Panc1 (cell line): ENCODE results near the gene THRAP3. TPM values are rescaled to one million over a fixed set of nuclear protein-coding genes. Genes with fewer than 3 reads are reported as not detected.
"Not testable (repeated sequence)": the region's sequence is repeated elsewhere in the genome, so short reads cannot be mapped to it uniquely, and the experiment has no call there.

ENCODE experiments used
- ATAC-seq: fragments of 200-7000 bp; cut with Tn5 transposase; 2 replicates; pipeline ENCODE4 v1.9.1; 2020; ENCODE audit warnings: mild to moderate bottlenecking, moderate library complexity
- BruUV-seq: library from RNA; stranded (reverse); fragments of 400-500 nt; replicated peaks from 2 replicates; lab custom pipeline; 2021; lab: Mats Ljungman, UMichigan
- CTCF ChIA-PET: fragments of 300-600 bp; sonication (Branson Sonifier 250); formaldehyde crosslinking; loops from one replicate; lab custom pipeline; 2022; ENCODE audit warnings: antibody characterized with exemption; lab: Charles Lee
- POLR2A ChIA-PET: fragments of 300-600 bp; sonication (Branson Sonifier 250); formaldehyde crosslinking; loops from one replicate; lab custom pipeline; 2022; ENCODE audit warnings: antibody characterized with exemption; lab: Charles Lee
- DNase-seq: peaks from one replicate; pipeline ENCODE4 v3.0.0-alpha.2; 2010; ENCODE audit warnings: low read depth, low spot score
- H3K27ac ChIP-seq: 2 replicates; pipeline ENCODE4 v1.5.1; 2011; ENCODE audit warnings: mild to moderate bottlenecking, low read length, inconsistent platforms
- H3K27me3 ChIP-seq: fragments of 200-500 bp; sonication (Bioruptor generic); 2 replicates; pipeline ENCODE4 v1.6.0; 2014; ENCODE audit warnings: low read length, inconsistent platforms; ENCODE audit not compliant: control insufficient read depth, insufficient read depth
- H3K36me3 ChIP-seq: fragments of 200-500 bp; sonication (Bioruptor generic); 2 replicates; pipeline ENCODE4 v1.5.1; 2014; ENCODE audit warnings: inconsistent platforms, mild to moderate bottlenecking, low read length, moderate library complexity; ENCODE audit not compliant: control insufficient read depth, insufficient read depth
- H3K4me1 ChIP-seq: 2 replicates; pipeline ENCODE4 v1.5.1; 2011; ENCODE audit warnings: inconsistent platforms, mild to moderate bottlenecking, low read length, moderate library complexity; ENCODE audit not compliant: control insufficient read depth, insufficient read depth
- H3K4me3 ChIP-seq, 2 experiments: 2 replicates each; pipeline ENCODE4 v1.5.1; 2011 to 2012; ENCODE audit warnings: low read depth in 2 of 2, low read length in 2 of 2, mild to moderate bottlenecking in 2 of 2, inconsistent platforms in 1 of 2, moderate library complexity in 1 of 2
- H3K9me3 ChIP-seq: fragments of 200-500 bp; sonication (Bioruptor generic); 2 replicates; pipeline ENCODE4 v1.5.1; 2014; ENCODE audit warnings: low read depth, mild to moderate bottlenecking, inconsistent platforms, low read length, moderate library complexity; ENCODE audit not compliant: control insufficient read depth, insufficient read depth
- POLR2AphosphoS5 ChIP-seq: IDR thresholded peaks from 2 replicates; pipeline ENCODE4 v1.6.1; 2012; ENCODE audit warnings: mild to moderate bottlenecking, low read depth, low read length, moderate library complexity
- SIN3A ChIP-seq: IDR thresholded peaks from 2 replicates; pipeline ENCODE4 v1.6.1; 2012; ENCODE audit warnings: low read depth, mild to moderate bottlenecking, low read length, moderate library complexity, borderline replicate concordance; ENCODE audit not compliant: insufficient read depth
- TCF7L2 ChIP-seq: IDR thresholded peaks from 2 replicates; pipeline ENCODE4 v1.6.1; 2011; ENCODE audit warnings: mild to moderate bottlenecking, low read depth, low read length, inconsistent platforms
- in situ Hi-C: cut with HindIII; loops from 2 replicates; pipeline ENCODE4 v1.10.0; 2016; ENCODE audit warnings: low sequenced_read_pairs, low pct_unique_long_range_greater_than_20kb
- intact Hi-C: fragments of 100-400 bp; cut with micrococcal nuclease; formaldehyde crosslinking; loops from one replicate; pipeline ENCODE4 v1.10.0; 2022; ENCODE audit not compliant: unreplicated experiment
- total RNA-seq: library from RNA; stranded (reverse); gene quantifications from one replicate; pipeline ENCODE4 v1.2.1, GENCODE V29; 2021; ENCODE audit not compliant: unreplicated experiment
- TF ChIP-seq, protein P1 (sequence below): fragments of 450-650 bp; IDR thresholded peaks from 2 replicates; pipeline ENCODE4 v1.5.1; 2017; ENCODE audit warnings: mild to moderate bottlenecking
- TF ChIP-seq, protein P2 (sequence below), 2 experiments: IDR thresholded peaks; 2 replicates each; pipeline ENCODE4 v1.6.1; 2011 to 2012; ENCODE audit warnings: low read depth in 2 of 2, control low read depth in 1 of 2, low read length in 1 of 2, mild to moderate bottlenecking in 1 of 2, moderate library complexity in 1 of 2; ENCODE audit not compliant: insufficient read depth in 1 of 2

Gene THRAP3
- total RNA-seq, 1 experiment from 2014 or later, result 114 TPM

DNA sequence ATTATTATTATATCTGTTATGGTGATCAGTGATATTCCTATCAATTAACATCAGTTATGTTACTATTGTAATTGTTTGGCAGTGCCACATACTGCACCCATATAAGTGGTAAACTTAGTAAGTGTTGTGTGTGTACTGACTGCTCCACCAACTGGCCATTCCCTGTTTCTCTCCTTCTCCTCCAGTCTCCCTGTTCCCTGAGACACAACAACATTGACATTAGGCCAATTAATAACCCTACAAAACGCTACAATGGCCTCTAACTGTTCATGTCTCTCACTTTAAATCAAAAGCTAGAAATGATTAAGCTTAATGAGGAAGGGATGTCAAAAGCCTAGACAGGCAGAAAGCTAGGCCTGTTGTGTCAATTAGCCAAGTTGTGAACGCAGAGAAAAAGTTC, 6.6 kb upstream of the THRAP3 start:
- in situ Hi-C loops (no loop called here), intact Hi-C loops (no loop called here)
- TF ChIP-seq TCF7L2, result no peak
- TF ChIP-seq, protein P1, sequence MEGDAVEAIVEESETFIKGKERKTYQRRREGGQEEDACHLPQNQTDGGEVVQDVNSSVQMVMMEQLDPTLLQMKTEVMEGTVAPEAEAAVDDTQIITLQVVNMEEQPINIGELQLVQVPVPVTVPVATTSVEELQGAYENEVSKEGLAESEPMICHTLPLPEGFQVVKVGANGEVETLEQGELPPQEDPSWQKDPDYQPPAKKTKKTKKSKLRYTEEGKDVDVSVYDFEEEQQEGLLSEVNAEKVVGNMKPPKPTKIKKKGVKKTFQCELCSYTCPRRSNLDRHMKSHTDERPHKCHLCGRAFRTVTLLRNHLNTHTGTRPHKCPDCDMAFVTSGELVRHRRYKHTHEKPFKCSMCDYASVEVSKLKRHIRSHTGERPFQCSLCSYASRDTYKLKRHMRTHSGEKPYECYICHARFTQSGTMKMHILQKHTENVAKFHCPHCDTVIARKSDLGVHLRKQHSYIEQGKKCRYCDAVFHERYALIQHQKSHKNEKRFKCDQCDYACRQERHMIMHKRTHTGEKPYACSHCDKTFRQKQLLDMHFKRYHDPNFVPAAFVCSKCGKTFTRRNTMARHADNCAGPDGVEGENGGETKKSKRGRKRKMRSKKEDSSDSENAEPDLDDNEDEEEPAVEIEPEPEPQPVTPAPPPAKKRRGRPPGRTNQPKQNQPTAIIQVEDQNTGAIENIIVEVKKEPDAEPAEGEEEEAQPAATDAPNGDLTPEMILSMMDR, result peak; percentile 72
- Histone ChIP-seq H3K4me3 (no peak overlapping the region), H3K9me3 (no peaks in the 10 kb centered on the region), H3K27ac (no peak overlapping the region; the same call in 1 of the 2 replicates), H3K4me1 (no peaks in the 10 kb centered on the region), H3K27me3 (no peaks in the 10 kb centered on the region), H3K36me3 (no peaks in the 10 kb centered on the region)
- ChIA-PET POLR2A (no interaction called here), CTCF (no interaction called here)
- DNase-seq, result peak; percentile 20
- BruUV-seq, result no TSS peak
- ATAC-seq, result peak; percentile 88

DNA sequence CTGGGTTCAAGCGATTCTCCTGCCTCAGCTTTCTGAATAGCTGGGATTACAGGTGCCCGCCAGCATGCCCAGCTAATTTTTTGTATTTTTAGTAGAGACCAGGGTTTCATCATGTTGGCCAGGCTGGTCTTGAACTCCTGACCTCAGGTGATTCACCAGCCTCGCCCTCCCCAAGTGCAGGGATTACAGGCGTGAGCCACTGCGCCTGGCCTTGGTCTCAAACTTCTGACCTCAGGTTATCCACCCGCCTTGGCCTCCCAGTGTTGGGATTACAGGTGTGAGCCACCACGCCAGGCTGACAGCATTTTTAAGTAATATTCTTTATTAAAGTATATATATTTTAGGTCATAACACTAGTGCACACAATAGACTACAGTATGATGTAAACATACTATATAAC, 2.3 kb upstream of the THRAP3 start:
- POLR2A ChIA-PET, result interaction anchor here (0.7 kb wide), 1 partner anchor 112 kb away, joined by 9 read pairs; no protein-coding TSS in a partner anchor
- H3K4me3 ChIP-seq, intact Hi-C loops, BruUV-seq, H3K27ac ChIP-seq, DNase-seq, CTCF ChIA-PET, ATAC-seq, H3K36me3 ChIP-seq, in situ Hi-C loops, H3K27me3 ChIP-seq, H3K9me3 ChIP-seq: not testable (repeated sequence)
- H3K4me1 ChIP-seq, result peaks cover 11% of the 10 kb centered on the region

DNA sequence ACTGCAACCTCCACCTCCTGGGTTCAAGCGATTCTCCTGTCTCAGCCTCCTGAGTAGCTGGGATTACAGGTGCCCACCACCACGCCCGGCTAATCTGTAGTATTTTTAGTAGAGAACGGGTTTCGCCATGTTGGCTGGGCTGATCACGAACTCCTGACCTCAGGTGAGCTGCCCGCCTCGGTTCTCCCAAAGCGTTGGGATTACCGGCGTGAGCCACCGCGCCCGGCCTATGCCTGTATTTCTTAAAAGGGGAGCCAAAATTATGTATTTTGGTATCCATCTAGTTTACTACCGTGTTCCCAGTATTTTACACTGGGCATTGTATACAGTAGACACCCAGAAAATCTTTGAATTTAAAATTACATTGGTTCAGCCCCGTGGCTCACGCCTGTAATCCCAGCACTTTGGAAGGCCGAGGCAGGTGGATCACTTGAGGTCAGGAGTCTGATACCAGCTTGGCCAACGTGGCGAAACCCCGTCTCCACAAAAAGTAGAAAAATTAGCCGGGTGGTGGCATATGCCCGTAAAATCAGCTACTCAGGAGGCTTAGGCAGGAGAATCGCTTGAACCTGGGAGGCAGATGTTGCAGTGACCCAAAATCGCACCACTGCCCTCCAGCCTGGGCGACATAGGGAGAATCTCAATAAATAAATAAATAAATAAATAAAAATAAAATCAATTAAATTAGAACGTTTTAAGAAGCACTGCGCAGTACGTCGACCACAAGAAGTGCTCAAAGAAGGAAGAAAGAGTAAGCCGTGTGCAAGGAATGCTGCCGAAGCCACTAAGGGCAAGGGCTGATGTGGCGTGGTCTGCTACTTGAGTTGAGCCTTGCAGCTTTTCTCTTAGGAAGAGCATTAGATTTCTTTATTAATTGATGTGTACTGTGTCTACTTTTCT, 1.5 kb upstream of the THRAP3 start:
- Histone ChIP-seq H3K4me1 (peaks cover 11% of the 10 kb centered on the region), H3K27ac (peak overlapping the region; percentile 96), H3K4me3 (peak overlapping the region; percentile 82 to 97), H3K27me3 (no peaks in the 10 kb centered on the region), H3K9me3 (no peaks in the 10 kb centered on the region), H3K36me3 (peaks cover 5% of the 10 kb centered on the region; the same call in 1 of the 2 replicates)
- in situ Hi-C loops (no loop called here), intact Hi-C loops (no loop called here)
- CTCF ChIA-PET, result interaction anchor here (1.2 kb wide), 1 partner anchor 35 kb away, joined by 3 read pairs; no protein-coding TSS in a partner anchor
- ATAC-seq, result no peak
- POLR2A ChIA-PET, result interaction anchor here (0.7 to 1.1 kb wide), 3 partner anchors 73 to 78 kb away, joined by 4 to 5 read pairs (median 4); partner anchors contain the start of gene TRAPPC3
- TF ChIP-seq SIN3A (no peak), POLR2AphosphoS5 (no peak), TCF7L2 (no peak)
- TF ChIP-seq, protein P1, result no peak
- TF ChIP-seq, protein P2, sequence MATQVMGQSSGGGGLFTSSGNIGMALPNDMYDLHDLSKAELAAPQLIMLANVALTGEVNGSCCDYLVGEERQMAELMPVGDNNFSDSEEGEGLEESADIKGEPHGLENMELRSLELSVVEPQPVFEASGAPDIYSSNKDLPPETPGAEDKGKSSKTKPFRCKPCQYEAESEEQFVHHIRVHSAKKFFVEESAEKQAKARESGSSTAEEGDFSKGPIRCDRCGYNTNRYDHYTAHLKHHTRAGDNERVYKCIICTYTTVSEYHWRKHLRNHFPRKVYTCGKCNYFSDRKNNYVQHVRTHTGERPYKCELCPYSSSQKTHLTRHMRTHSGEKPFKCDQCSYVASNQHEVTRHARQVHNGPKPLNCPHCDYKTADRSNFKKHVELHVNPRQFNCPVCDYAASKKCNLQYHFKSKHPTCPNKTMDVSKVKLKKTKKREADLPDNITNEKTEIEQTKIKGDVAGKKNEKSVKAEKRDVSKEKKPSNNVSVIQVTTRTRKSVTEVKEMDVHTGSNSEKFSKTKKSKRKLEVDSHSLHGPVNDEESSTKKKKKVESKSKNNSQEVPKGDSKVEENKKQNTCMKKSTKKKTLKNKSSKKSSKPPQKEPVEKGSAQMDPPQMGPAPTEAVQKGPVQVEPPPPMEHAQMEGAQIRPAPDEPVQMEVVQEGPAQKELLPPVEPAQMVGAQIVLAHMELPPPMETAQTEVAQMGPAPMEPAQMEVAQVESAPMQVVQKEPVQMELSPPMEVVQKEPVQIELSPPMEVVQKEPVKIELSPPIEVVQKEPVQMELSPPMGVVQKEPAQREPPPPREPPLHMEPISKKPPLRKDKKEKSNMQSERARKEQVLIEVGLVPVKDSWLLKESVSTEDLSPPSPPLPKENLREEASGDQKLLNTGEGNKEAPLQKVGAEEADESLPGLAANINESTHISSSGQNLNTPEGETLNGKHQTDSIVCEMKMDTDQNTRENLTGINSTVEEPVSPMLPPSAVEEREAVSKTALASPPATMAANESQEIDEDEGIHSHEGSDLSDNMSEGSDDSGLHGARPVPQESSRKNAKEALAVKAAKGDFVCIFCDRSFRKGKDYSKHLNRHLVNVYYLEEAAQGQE (IDR thresholded peaks at IDR 0.05; ENCODE audit: insufficient read depth in 1 of 2, low read depth in 2 of 2, low read length in 1 of 2), result no peak
- DNase-seq, result no peak
- BruUV-seq, result no TSS peak
